ENCODE measurements around the gene NFIX.

Gene NFIX

GRCh38 chr19:13005253-13005652 lies 10.0 kb downstream of the NFIX start:
- Histone ChIP-seq H3K36me3 (ENCODE audit: insufficient read depth, low read length) (no peaks in the 10 kb centered on the region), H3K9ac (ENCODE audit: low read depth, low read length) (no peak overlapping the region), H3K4me1 (ENCODE audit: insufficient read depth, low read length) (peaks cover 4% of the 10 kb centered on the region; the same call in 1 of the 2 replicates), H3K9me3 (ENCODE audit: control insufficient read depth, insufficient read depth, low read length) (no peaks in the 10 kb centered on the region)

GRCh38 chr19:13005861-13006370 lies 10.6 kb downstream of the NFIX start:
- Histone ChIP-seq H3K9ac (ENCODE audit: low read depth, low read length) (no peak overlapping the region), H3K36me3 (ENCODE audit: insufficient read depth, low read length) (no peaks in the 10 kb centered on the region), H3K4me1 (ENCODE audit: insufficient read depth, low read length) (peaks cover 4% of the 10 kb centered on the region; the same call in 1 of the 2 replicates), H3K9me3 (ENCODE audit: control insufficient read depth, insufficient read depth, low read length) (no peaks in the 10 kb centered on the region)

DNA sequence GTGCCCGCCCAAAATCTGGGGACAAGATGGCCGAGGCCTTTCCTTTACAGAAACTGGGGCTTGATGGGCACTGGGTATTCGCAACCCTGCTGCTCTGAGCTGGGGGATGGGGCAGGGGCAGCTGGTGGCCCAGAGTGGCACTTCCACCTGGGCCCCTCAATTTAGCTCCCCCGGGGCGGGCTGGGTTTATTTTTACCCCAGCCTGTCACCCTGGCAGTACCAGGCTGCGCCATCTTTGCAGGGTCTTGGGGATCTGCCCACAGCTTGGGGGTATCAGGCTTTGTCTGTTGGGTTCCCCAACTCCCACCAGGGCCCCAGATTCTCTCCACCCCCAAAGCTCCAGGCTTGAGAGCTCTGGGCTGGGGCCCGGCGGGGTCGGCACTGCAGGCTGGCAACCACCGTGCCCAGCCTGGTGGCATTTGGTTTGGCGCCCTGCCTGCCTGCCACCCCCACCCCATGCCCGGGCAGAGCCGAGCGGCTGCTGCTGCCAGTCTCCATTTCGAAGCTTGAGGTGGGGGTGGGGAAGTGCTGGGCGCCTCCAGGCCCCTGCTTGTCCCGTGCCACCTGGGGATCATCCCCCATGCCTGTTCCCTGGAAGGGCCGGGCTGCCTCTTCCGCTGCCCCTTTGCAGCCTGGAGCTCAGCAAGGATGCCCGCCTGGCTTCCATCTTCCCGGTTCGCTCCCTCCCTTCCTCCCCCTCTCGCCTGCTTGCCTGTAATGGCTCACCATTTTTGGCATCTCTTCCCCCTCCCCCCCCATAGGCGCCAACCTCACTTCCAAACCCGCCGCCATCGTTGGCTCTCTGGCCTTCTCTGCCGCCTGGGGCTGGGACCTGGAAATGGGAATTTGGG lies 11.4 kb downstream of the NFIX start:
- Histone ChIP-seq H3K9ac (ENCODE audit: low read depth, low read length) (no peak overlapping the region), H3K36me3 (ENCODE audit: insufficient read depth, low read length) (no peaks in the 10 kb centered on the region), H3K4me1 (ENCODE audit: insufficient read depth, low read length) (peaks cover 4% of the 10 kb centered on the region; the same call in 1 of the 2 replicates), H3K9me3 (ENCODE audit: control insufficient read depth, insufficient read depth, low read length) (no peaks in the 10 kb centered on the region)

DNA sequence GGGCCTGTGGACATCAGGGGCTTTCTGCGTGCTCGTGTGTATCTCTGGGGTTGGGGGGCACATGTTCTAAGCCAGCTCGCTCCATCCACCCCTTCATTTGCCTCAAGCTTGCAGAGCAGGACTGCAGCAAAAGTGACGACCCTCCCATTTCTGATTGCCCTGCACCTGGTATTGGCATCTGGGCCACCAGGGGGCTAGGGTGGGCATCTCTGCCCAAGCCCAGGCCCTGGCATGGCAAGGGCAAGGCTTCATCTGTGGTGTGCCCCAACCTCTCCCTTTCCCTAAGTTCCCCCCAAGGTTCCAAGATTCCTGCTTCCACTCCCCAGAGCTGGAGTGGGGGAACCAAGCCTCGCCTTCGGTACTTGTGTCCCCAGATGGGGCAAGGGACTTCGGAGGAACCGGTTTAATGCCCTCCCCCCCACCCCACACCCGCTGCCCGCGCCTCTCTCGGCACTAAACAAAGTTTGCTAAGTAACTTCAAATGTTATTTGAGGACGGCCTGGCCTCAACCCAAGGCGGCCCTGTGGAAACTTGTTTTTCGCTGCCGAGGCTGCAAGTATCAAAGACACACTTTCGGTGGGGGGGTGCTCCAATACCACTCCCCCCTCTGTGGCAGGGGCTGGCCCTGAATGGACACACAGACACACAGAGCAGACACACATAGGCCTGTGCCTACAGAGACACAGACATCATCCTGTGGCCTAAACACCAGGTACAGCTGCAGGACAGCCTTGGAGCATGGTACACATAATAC lies 12.2 kb downstream of the NFIX start:
- Histone ChIP-seq H3K9ac (ENCODE audit: low read depth, low read length) (no peak overlapping the region), H3K36me3 (ENCODE audit: insufficient read depth, low read length) (no peaks in the 10 kb centered on the region), H3K9me3 (ENCODE audit: control insufficient read depth, insufficient read depth, low read length) (no peaks in the 10 kb centered on the region), H3K4me1 (ENCODE audit: insufficient read depth, low read length) (peaks cover 4% of the 10 kb centered on the region; the same call in 1 of the 2 replicates)

DNA sequence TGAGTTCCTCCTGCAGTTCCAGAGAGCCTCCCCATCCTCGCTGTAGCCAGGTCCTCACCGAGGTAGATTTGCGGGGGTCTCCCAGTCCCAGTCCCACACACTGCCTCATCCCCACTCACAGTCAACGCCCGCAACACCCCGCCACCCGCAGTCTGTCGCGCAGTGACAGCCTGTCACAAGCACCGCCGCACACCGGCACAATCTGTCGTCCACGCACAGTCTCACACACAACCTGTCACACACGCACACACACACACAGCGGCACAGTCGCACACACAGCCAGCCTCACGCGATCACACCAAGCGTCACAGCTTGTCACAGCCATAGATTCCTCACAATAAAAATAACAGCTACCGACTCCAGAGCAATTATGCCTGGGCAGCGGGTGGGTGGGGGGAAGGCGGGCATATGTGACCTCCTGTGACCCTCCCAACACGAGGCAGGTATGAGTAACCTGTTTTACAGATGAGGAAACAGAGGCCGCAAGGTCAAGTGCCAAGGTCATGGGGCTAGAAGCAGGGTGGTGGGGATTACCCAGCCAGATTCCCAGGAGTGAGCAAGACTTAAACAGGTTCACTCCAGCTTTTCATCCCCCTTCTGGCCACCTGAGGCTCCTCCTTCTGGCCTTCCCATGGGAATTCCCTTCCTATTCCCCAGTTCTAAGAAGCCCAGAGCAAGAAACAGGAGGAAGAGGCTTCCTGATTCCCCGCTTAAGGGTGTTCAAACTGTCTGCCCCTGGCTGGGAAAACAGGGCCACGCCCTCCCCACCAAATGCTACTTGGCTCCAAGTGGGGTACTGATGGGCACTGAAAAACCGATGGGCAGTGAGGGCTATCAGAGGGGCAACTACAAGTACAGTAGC lies 13.9 kb downstream of the NFIX start:
- Histone ChIP-seq H3K9me3 (ENCODE audit: control insufficient read depth, insufficient read depth, low read length) (no peaks in the 10 kb centered on the region), H3K9ac (ENCODE audit: low read depth, low read length) (no peak overlapping the region), H3K4me1 (ENCODE audit: insufficient read depth, low read length) (peaks cover 8% of the 10 kb centered on the region; the same call in 1 of the 2 replicates), H3K36me3 (ENCODE audit: insufficient read depth, low read length) (no peaks in the 10 kb centered on the region)

DNA sequence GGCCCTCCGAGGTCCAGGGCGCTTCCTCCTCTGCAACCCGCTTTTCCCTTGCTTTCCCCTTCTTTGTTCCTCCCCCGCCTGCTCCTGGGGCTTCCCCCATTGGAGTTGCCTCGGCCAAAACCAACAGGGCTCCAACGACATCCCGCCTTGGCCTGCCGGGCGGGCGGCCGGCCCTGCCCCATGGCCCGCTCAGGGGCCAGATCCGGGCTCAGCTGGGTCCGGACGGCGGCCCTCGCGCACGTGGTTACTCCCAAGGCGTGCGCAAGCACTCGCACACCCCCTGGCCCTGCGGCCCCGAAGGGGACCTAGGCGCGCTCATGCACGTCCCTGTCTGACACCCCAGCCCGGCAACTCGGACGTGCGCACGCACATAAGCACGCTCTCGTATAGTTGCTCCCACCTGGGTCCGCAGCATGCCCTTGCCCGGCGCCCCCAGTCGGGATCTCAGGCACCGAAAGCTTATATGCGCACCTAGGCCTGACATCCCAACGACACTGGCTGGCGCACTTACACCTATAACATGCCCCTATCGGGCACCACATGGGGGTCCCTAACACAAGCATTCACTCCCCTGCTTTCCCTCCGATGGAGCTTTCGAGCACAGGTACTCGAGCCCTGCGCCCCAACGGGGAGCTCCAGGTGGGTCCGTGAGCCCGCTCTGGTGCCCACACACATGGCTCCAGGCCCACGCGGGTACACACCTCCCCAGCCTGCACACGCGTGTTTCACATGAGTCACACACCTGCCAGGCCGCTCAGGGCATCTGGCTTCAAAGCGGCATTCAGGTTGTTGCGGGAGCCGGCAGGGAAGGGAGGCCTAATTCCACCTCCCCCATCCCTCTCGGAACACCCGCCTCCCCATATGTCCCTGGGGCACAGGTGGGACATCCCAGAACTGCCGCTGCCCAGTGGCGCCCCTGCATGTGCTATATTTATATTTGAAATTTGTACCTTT lies 15.0 kb downstream of the NFIX start:
- H3K9ac ChIP-seq (ENCODE audit: low read depth, low read length) = peak overlapping the region; percentile 25; the same call in 1 of the 2 replicates

DNA sequence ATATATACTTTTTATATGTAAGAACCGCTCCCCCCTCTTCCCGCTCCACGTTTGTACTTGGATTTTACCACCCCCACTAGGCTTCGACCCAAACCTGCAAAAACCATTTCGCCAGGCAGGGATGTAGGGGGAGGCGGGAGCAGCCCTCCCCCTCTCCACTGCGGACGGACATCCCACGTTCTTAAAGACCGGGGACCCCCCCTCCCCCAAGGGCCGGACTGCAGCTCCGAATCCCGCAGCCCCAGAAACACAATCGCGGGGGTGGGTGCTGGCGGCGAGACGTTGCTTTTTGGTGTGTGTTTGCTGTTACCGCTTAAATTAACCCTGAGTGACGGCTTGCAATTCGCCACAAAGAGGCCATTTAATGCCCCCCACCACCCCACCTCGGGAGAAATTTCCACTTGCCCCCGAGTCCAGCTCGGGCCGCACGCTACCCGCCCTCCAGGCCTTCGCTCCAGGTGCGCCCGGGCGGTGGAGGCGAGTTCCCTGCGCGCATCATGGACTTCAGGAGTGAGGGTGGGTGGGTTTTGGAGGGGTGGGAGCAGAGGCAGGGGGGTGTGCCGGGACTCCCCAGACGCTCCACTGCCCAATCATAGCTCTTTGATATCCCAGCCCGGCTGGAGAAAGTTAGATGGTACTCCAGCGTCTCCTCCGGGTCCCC lies 15.8 kb downstream of the NFIX start:
- Histone ChIP-seq H3K9me3 (ENCODE audit: control insufficient read depth, insufficient read depth, low read length) (no peaks in the 10 kb centered on the region), H3K9ac (ENCODE audit: low read depth, low read length) (no peak overlapping the region), H3K36me3 (ENCODE audit: insufficient read depth, low read length) (no peaks in the 10 kb centered on the region), H3K4me1 (ENCODE audit: insufficient read depth, low read length) (peaks cover 14% of the 10 kb centered on the region)

More for the DNA sequence above, 15.0 kb downstream of the NFIX start:
- Histone ChIP-seq H3K36me3 (ENCODE audit: insufficient read depth, low read length) (no peaks in the 10 kb centered on the region), H3K9me3 (ENCODE audit: control insufficient read depth, insufficient read depth, low read length) (no peaks in the 10 kb centered on the region), H3K4me1 (ENCODE audit: insufficient read depth, low read length) (peaks cover 9% of the 10 kb centered on the region)

- Histone ChIP-seq H3K4me1 (ENCODE audit: insufficient read depth, low read length) (peaks cover 14% of the 10 kb centered on the region), H3K9ac (ENCODE audit: low read depth, low read length) (peak overlapping the region; percentile 44; the same call in 1 of the 2 replicates), H3K36me3 (ENCODE audit: insufficient read depth, low read length) (no peaks in the 10 kb centered on the region), H3K9me3 (ENCODE audit: control insufficient read depth, insufficient read depth, low read length) (no peaks in the 10 kb centered on the region)
Observed at GRCh38 chr19:13011653-13012389, 16.5 kb downstream of the NFIX start.

DNA sequence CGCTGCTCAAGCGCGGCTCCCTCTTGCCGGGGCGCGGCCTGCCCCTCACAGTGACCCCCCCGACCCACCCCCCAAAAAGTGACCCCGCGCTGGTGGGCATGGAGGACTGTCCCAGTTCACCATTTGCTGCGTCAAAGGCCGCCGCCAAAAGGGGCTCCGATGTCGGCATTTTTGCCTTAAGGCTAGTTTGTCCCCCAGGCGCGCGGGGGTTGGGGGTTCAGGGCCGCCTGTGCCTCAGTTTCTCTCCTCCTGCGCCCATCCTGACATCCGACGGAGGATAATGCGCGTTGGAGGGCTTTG lies 17.1 kb downstream of the NFIX start:
- H3K4me1 ChIP-seq (ENCODE audit: insufficient read depth, low read length) = peaks cover 18% of the 10 kb centered on the region
- no peaks in the 10 kb centered on the region for H3K9me3 ChIP-seq (ENCODE audit: control insufficient read depth, insufficient read depth, low read length)
- H3K36me3 ChIP-seq (ENCODE audit: insufficient read depth, low read length) = no peaks in the 10 kb centered on the region
- H3K9ac ChIP-seq (ENCODE audit: low read depth, low read length) = peak overlapping the region; percentile 44

GRCh38 chr19:13012690-13013608 lies 17.7 kb downstream of the NFIX start:
- no peaks in the 10 kb centered on the region for H3K9me3 ChIP-seq (ENCODE audit: control insufficient read depth, insufficient read depth, low read length)
- H3K9ac ChIP-seq (ENCODE audit: low read depth, low read length) = peak overlapping the region; percentile 44
- H3K4me1 ChIP-seq (ENCODE audit: insufficient read depth, low read length) = peaks cover 24% of the 10 kb centered on the region
- H3K36me3 ChIP-seq (ENCODE audit: insufficient read depth, low read length) = no peaks in the 10 kb centered on the region

- no peaks in the 10 kb centered on the region for H3K9me3 ChIP-seq (ENCODE audit: control insufficient read depth, insufficient read depth, low read length)
- H3K36me3 ChIP-seq (ENCODE audit: insufficient read depth, low read length) = no peaks in the 10 kb centered on the region
- peaks cover 24% of the 10 kb centered on the region for H3K4me1 ChIP-seq (ENCODE audit: insufficient read depth, low read length)
- peak overlapping the region; percentile 44; the same call in 1 of the 2 replicates for H3K9ac ChIP-seq (ENCODE audit: low read depth, low read length)
Observed at GRCh38 chr19:13013649-13014048, 18.4 kb downstream of the NFIX start.
